HG03457 (cell line): ENCODE results near the gene TVP23A.
"Not testable (repeated sequence)": the region's sequence is repeated elsewhere in the genome, so short reads cannot be mapped to it uniquely, and the experiment has no call there.

Source experiments
- ATAC-seq: cut with Tn5 transposase; IDR thresholded peaks from one replicate; pipeline ENCODE4 v1.9.1; 2021; ENCODE audit warnings: moderate number of reproducible peaks; ENCODE audit not compliant: unreplicated experiment

TVP23A gene

DNA sequence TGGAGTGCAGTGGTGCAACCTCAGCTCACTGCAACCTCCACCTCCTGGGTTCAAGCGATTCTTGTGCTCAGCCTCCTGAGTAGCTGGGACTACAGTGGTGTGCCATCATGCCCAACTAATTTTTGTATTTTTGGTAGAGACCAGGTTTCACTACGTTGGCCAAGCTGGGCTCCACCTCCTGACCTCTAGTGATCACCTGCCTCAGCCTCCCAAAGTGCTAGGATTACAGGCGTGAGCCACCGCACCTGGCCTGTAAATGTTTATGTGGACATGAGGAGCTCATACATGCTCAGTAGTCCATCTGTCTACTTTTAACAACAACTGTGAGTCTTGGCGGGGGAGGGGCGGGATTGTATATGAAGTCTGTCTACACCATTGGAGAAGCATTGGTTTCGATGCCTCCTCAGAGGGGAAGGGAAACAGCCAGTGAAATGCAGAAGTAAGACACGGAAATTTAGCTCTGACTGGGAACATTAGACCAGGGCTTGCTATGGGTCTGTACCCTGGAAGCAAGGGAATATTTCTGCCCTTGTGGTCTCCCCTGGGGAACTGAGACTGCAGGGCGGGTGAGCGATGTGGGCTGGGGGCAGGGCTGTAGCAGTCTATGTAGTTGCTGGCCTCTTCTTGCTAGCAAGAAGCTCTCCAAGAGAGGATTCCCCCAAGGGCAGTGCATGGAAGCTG lies 65.6 kb downstream of the TVP23A start:
- peak; percentile 64 for ATAC-seq

DNA sequence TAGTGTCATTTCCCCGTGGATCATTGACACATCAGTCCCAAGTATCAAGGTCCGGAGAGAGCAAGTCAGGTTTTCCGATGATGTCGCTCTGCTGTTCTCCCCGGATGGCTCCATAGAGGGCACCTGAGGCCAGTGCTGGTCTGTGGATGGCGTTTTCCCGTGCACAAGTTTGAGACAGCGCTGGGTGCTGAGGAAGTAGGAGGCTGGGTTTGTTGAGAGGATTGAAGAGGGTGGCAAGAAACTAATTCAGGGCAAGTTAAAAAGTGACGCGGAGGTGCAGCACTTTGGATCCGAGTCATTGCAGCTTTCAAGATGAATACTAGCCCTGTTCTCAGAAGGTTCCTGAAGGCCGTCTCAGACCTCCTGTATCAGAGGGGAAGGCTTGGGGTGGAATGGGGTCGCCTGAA lies 67.3 kb downstream of the TVP23A start:
- ATAC-seq: no peak

DNA sequence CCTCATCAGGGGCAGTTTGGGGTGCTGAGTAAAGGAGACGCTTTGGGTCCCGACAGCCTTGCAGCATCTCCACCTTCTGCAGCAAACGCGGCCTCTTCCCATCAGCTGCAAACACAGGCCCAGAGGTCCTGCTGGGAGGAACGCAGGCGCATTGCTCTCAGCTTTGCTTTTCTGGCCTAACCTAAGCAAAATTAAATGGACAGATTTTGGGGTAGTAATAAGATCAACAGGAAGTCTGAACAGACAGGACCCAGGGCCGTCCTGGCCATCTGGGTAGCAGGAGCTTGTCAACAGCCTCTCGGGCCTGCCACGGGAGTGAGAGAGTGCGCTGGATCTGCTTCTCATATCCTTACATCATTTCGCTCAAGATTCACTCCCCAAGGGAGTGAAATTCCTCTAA lies 67.8 kb downstream of the TVP23A start:
- ATAC-seq: no peak

DNA sequence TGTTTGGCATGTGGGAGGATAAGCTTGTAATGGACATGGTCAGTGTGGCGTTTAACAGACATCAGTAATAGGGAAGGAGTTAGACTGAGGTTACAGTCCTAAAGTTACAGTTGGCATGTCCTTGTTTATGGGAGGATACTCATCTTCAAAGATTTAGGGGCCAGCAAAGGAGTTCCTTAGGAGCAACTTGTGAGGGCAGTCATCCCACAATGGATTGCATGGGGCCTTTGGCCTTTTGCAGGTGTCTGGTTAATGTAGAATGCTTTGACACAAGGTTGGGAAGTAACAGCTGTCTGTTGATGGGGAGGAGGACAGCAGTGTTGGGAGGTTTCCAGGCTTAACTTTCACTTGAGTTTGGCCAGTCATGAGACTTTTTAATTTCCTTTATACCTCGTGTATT lies 72.8 kb downstream of the TVP23A start:
- ATAC-seq: no peak

DNA sequence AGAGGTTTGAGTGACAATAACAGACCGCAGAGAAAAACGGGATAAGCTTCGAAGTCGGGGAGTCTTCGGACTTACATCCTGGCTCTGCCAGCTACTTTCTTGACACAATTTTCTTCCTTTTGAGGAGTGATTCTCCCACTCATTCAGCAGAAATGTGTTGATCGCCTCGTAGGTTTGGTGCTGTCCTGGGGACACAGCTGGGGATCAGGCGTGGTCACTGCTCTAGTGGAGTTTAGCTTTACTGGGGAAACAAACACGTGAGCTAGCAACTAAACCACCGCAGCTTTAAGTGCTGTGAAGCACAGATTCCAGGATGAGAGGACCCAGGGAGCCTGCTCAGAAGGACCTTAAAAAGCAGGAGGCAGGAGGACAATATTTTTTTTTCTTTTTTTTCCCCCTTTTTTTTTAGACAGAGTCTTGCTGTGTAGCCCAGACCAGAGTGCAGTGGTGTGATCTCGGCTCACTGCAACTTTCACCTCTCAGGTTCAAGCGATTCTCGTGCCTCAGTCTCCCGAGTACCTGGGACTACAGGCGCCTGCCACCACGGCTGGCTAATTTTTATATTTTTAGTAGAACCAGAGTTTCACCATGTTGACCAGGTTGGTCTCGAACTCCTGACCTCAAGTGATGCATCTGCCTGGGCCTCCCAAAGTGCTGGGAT lies 74.1 kb downstream of the TVP23A start:
- no peak for ATAC-seq

DNA sequence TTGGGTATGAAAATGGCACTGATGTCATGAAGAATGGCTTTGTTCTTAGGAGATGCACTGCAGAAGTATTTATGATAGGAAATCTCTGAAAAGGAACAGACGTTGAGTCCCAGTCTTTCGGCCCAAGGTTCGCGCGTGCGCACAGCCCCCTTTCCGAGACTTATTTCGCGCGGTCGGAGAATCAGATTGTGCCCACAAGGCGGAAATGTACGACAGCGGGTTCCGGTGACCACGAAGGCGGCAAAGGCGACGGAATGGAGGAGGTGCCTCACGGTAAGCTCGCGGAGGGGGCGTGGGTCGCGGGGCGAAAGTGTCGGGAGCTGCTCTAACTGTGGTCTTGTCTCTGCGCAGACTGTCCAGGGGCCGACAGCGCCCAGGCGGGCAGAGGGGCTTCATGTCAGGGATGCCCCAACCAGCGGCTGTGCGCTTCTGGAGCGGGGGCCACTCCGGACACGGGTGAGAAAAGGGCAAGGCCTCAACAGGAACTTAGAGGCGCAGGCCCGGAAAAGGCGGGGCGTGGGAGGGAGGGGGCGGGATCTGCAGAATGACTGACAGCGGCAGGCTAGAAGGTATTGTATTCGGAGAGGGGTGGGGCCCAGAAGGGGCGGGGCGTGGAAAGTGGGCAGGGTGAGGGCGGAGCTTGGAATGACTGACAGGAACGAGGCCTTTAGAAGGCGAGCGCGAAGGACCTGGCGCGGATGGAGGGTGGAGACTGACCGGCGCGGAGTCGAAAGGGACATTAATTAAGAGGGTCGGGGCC lies 74.8 kb downstream of the TVP23A start, which contains the start of gene NUBP1:
NUBP1 (plus strand) TSS at position 233 of the 760 bp plus-strand sequence; CDS start at position 255, 22 bp downstream.
- peak; percentile 77 for ATAC-seq

DNA sequence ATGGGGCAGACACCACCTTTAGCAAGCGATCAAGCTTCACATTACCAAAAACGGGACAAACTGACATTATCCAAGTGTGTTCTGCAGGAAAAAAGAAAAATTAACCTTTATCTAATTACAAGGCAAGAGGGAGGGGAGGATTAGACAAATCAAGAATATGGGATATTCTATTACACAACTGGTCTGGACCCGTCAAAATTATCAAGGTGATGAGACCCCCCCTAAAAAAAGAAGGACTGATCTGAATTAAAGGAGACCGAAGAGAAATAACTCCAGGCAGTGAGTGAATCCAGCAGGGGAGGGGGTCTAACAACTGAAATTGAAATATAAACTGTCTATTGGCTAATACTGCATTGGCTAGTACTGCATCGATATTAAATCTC lies 75.4 kb downstream of the TVP23A start:
- ATAC-seq: no peak

DNA sequence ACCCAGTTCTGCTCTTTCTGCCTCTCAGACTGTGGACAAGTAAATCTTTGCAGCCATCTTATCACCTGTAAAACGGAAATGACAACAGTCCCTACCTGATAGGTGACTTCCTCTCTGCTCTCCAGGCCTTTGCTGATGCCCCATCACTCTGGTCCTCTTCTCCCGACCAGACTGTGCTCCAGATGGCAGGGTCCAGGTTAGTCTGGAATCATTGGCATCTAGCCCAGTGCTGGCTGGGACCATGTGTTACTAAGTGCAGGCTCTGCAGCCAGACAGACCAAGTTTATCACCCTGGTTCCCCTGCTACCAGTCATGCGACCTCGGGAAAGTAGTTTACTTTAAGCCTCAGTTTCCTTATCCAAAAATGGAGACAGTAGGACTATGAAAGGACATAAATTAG lies 76.8 kb downstream of the TVP23A start:
- no peak for ATAC-seq

DNA sequence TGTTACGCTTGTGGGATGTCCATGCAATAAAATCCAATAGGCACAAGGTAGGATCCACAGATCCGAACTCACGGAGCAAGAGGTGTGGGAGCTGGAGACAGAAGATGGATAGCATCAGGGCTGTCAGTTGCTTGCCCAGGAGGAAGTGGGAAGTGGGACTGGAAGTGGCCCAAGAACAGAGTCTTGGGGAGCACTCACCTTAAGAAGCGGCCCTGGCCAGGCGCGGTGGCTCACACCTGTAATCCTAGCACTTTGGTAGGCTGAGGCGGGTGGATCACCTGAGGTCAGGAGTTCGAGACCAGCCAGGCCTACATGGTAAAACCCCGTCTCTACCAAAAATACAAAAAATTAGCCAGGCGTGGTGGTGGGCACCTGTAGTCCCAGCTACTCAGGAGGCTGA lies 77.3 kb downstream of the TVP23A start:
- ATAC-seq: not testable (repeated sequence)

DNA sequence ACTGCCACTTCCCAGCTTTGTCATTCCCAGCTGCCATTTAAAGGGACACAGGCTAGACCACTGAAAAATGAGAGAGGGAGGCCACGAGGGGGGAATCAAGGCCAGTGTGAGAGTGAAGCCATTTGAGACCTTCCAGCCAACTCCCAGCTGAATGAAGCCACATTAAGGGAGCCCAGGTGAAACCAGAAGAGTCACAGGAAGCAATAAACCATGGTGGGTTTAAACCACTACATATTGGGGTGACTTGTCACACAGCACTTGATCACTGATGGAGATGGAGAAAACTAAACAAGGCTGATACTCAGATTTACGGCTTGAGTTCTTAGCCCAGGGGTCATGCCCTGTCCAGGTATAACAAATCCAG lies 77.8 kb downstream of the TVP23A start:
- ATAC-seq: no peak

DNA sequence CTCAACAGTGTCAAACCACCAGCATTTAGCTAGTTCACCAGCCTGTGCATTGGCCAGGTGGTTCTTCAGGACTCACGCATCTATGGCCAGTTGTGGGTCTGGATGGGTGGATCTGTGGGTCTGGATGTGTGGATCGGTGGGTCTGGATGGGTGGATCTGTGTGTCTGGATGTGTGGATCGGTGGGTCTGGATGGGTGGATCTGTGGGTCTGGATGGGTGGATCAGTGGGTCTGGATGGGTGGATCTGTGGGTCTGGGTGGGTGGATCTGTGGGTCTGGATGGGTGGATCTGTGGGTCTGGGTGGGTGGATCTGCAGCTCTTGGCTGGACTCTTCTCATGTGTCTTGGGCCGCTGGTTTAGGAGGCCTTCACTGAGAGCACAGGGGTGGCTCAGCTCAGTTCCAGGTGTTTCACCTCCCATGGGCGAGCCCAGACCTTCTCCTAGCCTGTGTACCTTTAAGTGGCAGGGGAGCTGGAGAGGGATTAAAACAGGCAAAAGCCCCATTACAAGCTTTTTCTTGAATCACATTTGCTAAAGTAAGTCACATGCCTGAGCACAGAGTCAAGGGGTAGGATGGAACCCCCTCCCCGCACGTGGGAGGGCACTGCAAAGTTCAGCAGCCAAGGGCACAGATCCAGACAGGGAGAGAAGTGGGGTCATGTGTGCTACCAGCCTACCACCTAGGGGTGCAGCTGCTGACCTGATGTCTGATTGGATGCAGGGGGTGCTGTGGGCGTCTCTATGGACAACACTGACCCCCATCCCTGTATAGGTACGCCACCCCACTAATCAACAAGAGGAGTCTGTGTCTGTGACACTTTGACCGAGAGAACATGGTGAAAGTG lies 78.4 kb downstream of the TVP23A start:
- no peak for ATAC-seq

DNA sequence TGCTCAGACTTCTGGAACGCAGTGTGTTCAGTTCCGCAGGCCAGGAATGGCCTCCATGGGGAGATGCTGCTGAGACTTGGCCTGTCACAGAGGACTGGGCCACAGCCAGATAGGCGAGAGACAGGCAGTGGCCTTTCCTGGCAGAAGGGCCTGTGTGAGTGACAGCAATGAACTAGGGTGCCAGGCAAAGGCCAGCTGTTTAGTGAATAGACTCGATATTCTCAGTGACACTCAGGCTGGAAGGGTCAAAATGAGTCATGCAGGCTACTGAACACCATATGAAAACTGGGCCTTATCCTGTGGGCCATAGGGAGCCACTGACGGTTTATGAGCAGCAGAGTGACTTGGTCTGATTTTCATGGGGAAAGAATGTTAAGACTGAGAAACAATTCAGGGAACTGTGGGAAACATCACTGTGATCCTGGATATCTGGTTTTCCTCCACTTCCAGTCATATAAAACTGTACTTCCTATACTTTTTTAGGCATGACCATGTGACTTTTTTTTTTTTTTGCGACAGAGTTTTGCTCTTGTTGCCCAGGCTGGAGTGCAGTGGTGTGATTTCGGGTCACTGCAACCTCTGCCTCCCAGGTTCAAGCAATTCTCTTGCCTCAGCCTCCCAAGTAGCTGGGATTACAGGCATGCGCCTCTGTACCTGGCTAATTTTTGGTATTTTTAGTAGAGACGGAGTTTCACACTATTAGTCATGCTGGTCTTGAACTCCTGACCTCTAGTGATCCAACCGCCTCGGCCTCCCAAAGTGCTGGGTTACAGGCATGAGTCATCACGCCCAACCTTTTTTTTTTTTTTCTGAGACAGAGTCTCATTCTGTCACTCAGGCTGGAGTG lies 80.1 kb downstream of the TVP23A start:
- peak; percentile 54 for ATAC-seq

DNA sequence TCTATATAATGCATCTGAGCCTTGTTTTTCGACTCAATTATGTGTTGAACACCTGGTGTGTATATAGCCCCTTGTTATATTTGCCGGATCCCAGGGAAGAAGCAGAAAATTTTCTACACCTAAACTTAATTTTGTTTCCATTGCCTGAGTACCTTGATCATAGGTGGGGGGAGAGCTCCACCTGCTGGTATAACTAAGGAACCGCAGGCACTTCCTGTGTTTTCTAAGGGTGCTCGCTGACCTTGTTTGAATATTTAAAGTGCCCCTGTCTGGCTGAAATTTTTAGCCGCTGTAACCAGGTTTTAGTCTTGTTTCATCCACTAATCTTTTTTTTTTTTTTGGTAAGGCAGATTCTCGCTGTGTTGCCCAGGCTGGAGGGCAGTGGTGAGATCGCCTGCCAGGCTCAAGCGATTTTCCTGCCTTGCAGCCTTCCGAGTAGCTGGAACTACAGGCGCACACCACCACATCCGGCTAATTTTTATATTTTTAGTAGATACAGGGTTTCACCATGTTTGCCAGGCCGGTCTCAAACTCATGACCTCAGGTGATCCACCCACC lies 81.4 kb downstream of the TVP23A start:
- ATAC-seq: no peak

DNA sequence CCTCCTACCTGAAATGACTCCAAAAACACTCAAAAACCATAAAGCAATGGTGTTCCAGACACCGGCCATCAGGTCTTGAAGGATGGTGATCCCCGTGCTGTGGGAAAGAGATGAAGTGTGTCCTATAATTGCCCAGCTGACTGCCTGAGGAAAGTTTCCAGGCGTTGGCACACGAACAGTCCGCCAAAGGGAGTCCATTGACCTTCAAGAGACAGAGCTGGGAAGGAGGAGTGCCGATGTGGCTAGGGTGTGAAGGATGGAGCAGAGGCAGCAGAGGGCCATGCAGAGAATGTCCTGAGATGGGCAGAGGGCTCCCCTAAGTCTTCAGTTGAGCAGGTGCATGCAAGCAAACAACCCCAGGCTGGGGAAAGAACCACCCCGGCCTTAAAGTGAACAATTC lies 86.8 kb downstream of the TVP23A start:
- no peak for ATAC-seq

DNA sequence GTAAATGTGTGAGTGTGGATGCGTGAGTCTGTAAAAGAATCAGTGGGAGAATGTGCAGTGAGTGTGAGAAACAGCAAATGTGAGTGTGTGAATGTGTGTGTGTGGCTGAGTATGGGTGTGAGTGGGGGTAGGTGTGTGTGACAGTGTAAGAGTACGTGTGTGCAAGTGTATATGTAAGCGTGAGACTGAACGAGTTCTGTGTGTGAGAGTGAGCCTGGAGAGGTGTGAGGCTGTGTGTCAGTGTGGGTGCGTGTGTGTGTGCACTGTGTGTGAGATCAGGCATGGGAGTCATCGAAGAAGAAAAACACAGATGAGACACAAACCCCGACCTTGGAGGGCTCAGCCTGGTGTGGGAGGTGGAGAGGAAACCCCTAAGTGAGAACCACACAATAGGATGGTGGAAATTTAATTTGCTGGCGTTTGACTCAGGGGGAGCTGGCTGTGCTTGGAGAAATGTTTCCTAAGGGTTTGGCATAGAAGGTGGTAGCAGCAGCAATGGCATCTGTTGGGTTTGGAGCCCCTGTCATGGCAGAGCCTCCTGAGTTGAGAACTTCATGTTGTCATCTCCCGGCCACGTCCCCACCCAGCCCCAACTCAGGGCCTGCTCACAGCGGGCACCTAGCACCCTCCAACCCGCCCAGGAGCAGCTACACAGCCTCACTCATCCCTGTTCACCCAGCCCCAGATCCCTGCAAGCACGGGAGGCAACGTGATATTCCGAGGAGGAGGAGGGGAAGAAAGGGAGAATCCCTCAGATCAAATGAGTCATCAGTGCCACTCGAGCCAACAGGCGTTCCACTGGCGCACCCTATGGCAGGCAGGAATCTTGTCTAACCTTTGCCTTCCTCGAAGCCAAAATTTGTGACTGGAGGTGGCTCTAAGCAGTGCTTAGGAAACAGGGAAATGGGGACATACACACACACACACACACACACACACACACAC lies 89.2 kb downstream of the TVP23A start:
- no peak for ATAC-seq

DNA sequence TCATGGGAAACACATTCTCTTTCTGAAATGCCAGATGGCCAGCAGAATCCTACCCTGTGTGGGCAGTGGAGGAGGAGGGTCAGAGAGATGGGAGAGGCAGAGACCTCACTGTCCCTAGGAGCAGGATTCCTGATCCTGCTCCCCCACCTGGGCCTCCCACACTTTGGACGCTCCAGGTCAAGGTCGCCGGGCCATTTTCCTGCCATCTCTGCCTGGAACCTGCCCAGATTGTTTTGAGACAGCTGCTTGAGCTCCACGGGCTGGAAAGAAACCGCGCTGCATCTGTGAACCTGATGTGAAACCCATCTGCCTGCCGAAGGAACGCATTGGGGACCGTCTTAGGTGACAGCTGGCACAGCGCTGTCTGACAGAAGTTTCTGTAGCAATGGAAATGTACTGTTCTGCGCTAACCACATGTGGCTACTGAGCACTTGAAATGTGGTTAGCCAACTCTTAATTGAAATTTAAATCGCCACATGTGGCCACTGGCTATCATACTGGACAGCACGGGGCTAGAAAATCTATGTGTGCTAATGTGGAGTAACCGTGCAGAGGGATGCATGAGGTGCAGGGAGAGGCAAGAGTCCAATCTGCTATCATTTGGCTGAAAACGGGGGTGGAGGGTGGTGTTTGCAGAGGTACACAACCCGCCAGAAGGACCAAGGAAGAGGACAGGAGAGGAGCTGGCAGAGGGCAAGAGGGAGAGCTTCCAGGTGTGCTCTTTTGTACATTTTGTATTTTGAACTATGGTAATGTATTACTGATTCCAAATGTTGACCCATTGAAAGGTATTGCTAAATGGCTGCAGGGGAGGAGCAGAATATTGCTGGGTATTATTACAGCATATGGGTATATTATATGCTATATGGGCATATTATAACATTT lies 90.3 kb downstream of the TVP23A start:
- ATAC-seq: no peak
